Cardiac fibroblast (primary cell): ENCODE measurements around the gene SKA2.
A peak's percentile ranks its signal among the peaks of the same experiment; 100 is the strongest.

Source experiments
- DNase-seq, 2 donors: peaks; one replicate each; pipeline versions ENCODE4 v3.0.0 to v3.0.0-alpha.2; 2010; ENCODE audit warnings: low read depth in 2 of 2
- H3K4me3 ChIP-seq, 2 donors: replicated peaks in 1 of 2; 1 replicate in 1 of 2; 2 replicates in 1 of 2; pipeline ENCODE4 v1.5.1; 2011; ENCODE audit warnings: low read depth in 2 of 2, low read length in 2 of 2, mild to moderate bottlenecking in 2 of 2, moderate library complexity in 1 of 2
- TF ChIP-seq, protein P1 (sequence below): IDR thresholded peaks from one replicate; pipeline ENCODE4 v1.5.1; 2011; ENCODE audit warnings: low read depth, mild to moderate bottlenecking, low read length, inconsistent platforms

Gene SKA2

GRCh38 chr17:59106463-59107305, 48.3 kb downstream of the SKA2 start, which contains the start of gene TRIM37:
TSS of gene TRIM37 (minus strand) at chr17:59106880. CDS start at chr17:59106461, 419 bp downstream.
- peak; percentile 99 for DNase-seq
- TF ChIP-seq, protein P1, sequence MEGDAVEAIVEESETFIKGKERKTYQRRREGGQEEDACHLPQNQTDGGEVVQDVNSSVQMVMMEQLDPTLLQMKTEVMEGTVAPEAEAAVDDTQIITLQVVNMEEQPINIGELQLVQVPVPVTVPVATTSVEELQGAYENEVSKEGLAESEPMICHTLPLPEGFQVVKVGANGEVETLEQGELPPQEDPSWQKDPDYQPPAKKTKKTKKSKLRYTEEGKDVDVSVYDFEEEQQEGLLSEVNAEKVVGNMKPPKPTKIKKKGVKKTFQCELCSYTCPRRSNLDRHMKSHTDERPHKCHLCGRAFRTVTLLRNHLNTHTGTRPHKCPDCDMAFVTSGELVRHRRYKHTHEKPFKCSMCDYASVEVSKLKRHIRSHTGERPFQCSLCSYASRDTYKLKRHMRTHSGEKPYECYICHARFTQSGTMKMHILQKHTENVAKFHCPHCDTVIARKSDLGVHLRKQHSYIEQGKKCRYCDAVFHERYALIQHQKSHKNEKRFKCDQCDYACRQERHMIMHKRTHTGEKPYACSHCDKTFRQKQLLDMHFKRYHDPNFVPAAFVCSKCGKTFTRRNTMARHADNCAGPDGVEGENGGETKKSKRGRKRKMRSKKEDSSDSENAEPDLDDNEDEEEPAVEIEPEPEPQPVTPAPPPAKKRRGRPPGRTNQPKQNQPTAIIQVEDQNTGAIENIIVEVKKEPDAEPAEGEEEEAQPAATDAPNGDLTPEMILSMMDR = no peak
- peak within 1 kb of the TSS; percentile 91 to 97 for H3K4me3 ChIP-seq

DNA sequence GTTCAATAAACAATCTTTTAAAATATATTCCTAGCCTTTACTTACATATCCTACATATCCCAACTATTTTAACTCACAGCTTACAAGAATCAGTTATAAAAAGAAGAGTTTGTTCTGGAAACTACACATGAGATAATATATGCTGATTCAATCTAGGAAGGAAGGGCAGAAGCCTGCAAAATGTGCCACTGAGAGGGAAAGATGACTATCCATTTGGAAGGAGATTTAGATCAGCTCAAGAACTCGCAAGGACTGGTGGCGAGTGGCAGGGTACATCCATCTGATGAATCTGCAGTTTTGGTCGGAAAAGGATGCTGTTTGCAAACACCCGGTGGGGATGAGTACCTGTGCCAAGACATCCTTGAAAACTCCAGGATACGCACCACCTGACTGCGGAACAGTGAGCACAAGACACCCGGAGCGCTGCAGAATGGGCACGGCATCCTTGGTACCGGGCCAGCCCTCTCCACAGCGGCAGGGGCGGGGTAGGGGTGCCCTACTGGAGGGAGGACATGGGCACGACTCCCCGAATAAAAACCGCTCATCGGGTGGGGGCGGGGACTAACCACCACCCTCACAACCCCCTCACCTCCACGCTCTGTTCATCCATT, 49.0 kb downstream of the SKA2 start:
- TF ChIP-seq, protein P1 = no peak
- peak overlapping the region; percentile 91 to 97 for H3K4me3 ChIP-seq
- peak; percentile 47 to 56 for DNase-seq

DNA sequence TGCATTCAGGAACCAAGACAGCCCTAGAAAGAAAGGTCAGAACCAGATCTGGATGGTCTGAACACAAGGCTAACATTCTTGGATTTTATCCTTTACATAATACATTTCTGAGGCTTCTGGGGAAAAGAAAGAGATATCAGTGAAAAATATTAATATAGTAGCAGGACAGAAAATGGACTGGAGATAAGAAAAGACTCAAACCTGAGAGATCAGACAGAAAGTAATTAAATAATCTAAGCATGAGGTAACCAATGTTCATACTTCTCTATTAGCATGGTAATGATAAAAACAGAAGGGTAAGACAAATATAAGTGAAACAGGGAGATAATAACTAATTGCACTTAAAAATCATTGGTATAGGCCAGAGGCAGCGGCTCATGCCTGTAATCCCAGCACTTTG, 53.8 kb downstream of the SKA2 start:
- no peak overlapping the region for H3K4me3 ChIP-seq
- no peak for DNase-seq
- TF ChIP-seq, protein P1 = no peak

GRCh38 chr17:59097876-59098275, 57.1 kb downstream of the SKA2 start:
- DNase-seq = no peak
- TF ChIP-seq, protein P1 = no peak
- no peak overlapping the region for H3K4me3 ChIP-seq

DNA sequence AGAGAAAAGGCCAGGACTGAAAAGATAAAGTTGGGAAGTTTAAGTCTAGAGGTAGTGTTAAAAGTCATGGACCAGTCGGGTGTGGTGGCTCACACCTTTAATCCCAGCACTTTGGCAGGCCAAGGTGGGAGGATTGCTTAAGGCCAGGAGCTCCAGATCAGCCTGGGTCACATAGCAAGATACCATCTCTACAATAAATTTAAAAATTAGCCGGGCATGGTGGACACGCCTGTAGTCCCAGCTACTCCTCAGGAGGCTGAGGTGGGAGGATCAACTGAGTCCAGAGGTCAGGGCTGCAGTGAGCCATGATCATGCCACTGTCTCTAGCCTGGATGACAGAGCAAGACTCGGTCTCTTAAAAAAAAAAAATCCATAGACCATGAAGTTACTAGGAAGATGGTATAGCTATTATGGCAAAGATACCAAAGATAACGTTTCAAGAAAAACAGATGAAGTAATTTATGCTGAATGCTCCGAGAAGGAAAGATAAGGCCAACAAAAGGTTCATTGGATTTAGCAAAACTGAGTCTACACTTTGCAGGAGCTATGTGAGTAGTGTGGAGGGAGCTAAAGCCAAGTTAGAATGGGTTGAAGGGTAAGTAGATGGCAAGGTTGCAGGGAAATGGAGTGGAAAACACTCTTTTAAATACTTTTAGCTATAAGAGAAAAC, 60.0 kb downstream of the SKA2 start:
- H3K4me3 ChIP-seq = no peak overlapping the region
- TF ChIP-seq, protein P1 = no peak
- DNase-seq = no peak

GRCh38 chr17:59093702-59094231, 61.2 kb downstream of the SKA2 start:
- DNase-seq = peak; percentile 97 to 98
- TF ChIP-seq, protein P1 = no peak
- peak overlapping the region in 1 of 2 donors; percentile 18 for H3K4me3 ChIP-seq
